Measurements from ENCODE around the gene NATD1.

The NATD1 gene

GRCh38 chr17:21275579-21276263 lies 22.5 kb upstream of the NATD1 start:
- peak; percentile 95 for DNase-seq (ENCODE audit: low spot score)

DNA sequence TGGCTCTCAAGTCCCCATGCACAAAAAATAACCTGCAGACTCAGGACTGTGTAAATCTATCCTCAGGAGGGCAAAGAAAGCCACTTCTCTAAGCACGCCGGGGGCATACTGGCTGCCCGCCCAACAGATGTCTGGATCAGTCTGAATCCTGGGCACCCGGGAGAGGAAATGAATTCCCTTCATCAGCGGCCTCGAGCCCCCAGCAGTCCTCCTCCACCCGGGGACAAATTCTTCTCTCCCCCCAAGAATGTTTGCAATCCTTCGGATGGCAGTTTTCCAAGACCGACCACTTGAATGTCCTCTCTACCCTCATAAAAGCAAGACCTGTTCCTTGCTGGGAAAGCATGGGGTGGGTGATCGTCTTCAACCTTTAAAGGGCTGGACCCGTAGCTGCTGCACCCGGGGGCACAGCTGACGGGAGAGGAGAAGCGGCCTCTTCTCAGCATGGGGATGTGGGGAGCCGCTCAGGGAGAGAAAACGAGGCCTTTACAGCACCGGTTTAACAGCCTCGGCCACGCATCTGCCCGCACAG lies 21.9 kb upstream of the NATD1 start:
- DNase-seq (ENCODE audit: low spot score), result peak; percentile 29

DNA sequence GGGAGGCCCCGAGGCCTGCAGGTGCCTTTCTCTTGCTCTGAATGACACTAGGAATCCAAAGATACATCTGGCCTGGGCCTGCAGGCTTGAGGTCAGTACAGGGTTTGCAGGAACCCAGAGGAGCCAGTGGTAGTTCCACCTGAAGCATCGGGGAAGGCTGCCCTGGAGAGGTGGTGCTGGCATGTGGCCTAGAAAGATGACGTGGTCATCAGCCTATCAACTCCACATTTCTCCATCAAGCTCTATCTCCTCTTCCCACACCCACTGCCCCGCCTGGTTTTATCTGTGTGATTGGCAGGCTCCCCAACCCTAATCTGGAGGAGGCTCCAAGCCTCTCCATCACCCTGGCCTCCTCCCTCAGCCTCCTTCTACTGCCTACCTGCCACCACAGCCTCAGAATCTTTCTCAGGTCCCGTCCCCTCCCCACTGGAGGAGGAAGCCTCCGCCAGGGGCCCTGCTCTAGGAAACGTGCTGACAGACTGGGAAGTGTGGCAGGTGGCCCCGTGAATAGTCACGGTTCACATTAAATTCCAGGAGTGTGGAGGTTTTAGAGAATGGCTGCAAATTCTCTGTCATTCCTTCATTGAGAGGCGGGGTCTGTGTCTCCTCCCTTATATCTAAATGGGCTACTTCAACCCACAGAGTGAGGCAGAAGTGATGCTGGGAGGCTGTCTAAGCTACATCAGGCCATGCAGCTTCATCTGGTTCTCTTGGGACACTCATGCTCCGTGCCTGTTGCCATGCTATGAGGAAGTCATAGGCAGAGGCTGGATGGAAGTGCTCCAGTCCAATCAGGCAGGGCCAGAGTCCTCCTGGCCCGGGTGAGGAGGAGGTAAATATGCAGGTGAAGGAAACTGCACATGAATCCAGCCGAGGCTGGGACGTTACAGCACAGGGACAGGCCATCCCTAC lies 19.9 kb upstream of the NATD1 start:
- no peak for DNase-seq (ENCODE audit: low spot score)

DNA sequence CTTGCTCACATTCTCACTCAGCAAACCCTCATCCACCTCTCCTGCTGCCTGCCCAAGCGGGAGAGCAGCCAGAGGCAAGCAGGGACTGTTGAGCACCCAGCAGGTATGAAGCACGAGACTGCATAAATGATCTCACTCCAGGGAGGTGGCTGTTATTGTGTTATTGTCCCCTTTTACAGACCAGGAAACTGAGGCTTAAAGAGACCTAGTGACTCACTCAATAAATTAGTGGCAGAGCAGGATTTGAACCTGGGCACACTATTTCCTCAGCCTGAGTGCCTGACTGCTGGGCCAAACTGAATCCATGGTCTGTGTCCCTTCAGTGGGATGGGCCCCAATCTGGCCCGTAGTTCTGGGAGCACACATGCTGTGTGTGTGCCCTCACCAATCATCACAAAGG lies 19.0 kb upstream of the NATD1 start:
- no peak for DNase-seq (ENCODE audit: low spot score)

DNA sequence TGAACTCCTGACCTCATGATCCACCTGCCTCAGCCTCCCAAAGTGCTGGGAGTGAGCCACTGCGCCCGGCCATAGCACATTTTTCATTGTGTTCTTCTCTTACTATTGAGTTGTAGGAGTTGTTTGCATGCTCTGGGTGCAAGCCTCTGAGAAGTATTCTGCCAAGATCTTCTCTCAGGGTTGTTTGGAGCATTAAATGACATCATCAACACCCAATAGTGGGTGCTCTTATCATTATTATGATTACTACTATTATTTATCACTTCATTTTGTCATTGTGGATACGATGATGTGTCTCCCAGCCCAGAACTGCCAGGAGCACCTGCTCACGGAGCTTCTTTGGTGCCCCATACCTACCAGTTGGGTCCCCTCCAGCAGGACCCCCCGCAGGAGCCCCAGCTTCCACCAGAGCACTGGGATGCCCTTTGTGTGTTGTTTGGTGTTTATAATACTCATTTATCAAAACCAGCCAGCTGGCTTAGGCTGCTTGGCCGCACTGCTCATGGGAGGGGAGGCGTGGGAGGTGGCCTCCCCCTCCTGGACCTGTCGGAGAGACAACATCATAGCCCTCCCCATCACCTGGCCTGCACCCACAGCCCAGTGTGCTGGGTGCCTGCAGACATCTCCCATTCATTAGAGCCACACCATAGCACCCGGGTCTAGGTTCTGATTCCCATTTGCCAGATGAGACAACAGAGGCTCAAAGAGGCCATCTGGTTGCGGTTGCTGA lies 18.4 kb upstream of the NATD1 start:
- no peak for DNase-seq (ENCODE audit: low spot score)

- no peak for DNase-seq (ENCODE audit: low spot score)
These were observed 16.2 kb upstream of the NATD1 start for GRCh38 chr17:21269394-21269793.

GRCh38 chr17:21268596-21269188 lies 15.5 kb upstream of the NATD1 start:
- DNase-seq (ENCODE audit: low spot score), result no peak

GRCh38 chr17:21263376-21263775 lies 10.2 kb upstream of the NATD1 start:
- DNase-seq (ENCODE audit: low spot score), result peak; percentile 66

GRCh38 chr17:21262259-21262993 lies 9.2 kb upstream of the NATD1 start:
- no peak for DNase-seq (ENCODE audit: low spot score)

GRCh38 chr17:21258593-21258992 lies 5.4 kb upstream of the NATD1 start:
- no peak for DNase-seq (ENCODE audit: low spot score)

DNA sequence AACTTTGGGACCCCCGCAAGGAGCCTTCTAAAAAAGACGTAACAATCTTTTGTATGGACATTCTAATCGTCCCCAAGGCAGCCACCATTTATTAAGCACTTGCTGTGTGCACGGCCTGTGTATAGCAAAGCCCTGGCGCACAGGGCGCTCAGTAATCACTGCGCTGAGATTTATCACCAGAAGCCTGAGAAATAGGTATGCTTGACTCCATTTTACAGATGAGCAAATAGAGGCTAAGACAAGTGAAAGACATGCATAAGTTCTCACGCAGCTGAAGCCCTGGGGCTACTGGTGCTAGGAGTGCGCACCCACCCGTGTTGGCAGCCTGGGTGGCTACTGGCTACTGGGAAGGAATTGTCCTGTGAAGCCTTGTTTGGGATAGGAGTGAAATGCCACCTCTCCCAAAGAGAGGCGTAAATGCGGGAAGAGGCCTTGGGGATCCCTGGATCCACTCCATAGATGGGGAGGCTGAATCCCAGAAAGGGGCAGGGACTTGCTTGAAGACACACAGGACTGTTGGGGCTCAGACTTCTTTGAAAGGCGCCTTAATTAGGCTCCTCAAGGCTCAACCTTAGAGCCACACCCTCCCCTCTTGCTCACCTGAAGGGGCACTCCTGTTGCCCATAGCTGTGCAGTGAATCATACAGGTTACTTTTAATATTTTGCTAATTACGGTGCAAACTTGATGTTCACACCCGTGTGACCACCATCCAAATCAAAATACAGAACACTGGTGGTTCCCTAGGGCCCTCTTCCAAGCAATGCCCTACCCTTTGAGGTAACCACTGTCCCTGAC lies 634 bp upstream of the NATD1 start:
- no peak for DNase-seq (ENCODE audit: low spot score)

GRCh38 chr17:21252289-21252795 lies 868 bp downstream of the NATD1 start:
- DNase-seq (ENCODE audit: low spot score), result no peak

DNA sequence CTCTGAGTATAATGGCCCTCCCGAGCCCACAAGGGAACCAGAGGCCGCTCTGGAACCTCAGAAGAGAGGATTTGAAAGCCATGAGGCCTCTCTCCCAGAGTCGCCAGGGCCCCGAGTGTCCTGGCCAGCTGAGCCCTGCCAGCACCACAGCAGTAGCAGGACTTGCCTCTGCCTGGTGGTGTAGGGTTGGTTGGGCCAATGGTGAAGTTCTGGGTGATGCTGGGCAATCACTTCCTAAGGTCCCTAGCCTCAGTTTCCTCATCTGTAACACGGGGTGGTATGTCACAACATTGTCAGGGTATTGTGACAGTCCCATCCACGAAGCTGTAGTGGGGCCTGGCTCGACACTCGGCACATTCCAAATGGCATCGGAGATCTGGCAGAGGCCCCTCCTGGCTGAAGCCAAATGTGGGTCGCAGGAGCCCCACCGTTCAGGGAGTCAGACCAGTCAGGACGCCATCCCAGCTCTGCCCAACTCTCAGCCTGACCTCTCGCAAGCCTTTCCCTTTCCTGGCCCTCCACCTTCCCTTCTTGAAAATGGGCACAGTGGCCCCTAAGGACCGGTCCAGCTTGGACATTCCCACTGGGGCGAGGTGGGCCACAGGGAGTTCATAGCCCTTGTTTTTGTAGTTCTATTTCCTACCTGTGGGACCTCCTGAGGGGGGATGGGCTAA lies 1.7 kb downstream of the NATD1 start:
- no peak for DNase-seq (ENCODE audit: low spot score)

GRCh38 chr17:21250854-21251253 lies 2.4 kb downstream of the NATD1 start:
- DNase-seq (ENCODE audit: low spot score), result no peak

DNA sequence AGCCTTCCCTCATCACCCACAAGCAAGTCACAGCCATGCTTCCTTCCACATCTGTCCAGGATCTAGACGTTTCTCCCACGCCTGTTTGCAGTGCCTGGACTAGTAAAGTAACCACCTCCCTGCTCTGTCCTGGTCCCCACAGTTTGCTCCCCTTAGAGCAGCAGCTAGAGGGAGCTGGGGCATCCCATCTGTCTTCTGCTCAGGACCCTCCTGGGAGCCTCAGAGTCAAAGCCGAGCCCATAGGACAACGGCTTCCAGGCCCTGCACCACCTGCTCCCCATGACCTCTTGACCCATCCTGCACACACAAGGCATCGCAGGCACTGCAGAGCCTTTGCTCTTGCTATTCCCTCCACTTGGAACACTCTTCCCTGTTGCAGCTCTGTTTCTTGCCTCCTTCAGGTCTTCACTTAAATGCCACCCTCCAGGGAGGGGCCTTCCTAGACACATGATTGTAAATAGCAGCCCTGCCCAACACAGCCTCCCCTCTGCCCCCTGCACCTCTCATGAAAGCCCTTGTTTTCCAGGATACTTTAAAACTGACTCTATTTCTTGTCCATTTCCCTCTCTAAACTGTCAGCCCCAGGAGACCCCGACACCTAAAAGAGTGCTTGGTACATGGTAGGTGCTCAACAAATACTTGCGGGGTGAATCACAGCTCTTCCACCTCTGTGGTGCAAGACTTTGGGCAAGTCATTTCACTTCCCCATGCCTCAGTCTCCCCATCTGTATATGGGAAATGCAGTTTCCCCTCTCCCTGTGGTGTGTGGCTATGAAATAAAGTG lies 3.1 kb downstream of the NATD1 start:
- DNase-seq (ENCODE audit: low spot score), result no peak

- no peak for DNase-seq (ENCODE audit: low spot score)
These were observed 4.0 kb downstream of the NATD1 start for GRCh38 chr17:21249086-21249795.

DNA sequence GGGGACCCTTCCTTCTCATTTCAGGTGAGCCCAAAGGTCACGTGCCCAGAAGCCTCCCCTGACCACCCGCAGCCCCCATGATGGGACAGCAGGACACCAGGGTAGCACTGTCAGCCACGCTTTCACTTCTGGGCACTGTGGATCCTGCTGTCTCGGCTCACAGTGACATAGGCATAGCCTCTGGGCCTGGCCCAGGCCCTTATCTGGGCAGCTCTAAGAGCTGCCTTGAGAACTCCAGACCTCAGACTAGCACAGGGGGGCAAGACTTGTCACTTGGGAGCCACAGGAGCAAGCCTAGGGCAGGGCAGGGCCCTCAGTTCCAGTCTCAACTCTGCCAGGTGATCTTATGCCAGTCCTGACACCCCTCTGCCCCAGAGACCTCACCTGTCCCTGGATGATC lies 4.7 kb downstream of the NATD1 start:
- no peak for DNase-seq (ENCODE audit: low spot score)

GRCh38 chr17:21247552-21248258 lies 5.5 kb downstream of the NATD1 start:
- DNase-seq (ENCODE audit: low spot score), result no peak

All from Ammon's horn (tissue), 1 donor.